Neural cell (in vitro differentiated cells): ENCODE results near the gene PRR16. TPM values are rescaled to one million over a fixed set of nuclear protein-coding genes. Genes with fewer than 3 reads are reported as not detected.

Experiments used
- H2AFZ ChIP-seq: fragments of 200-600, 300-800 bp; sonication (generic), shearing (Covaris generic); 2 replicates; pipeline ENCODE4 v1.6.0; 2014; ENCODE audit warnings: low read depth, mild to moderate bottlenecking, antibody characterized with exemption, low read length, moderate library complexity
- H3F3A ChIP-seq: fragments of 200-600 bp; shearing (Covaris generic); 2 replicates; pipeline ENCODE4 v1.6.1; 2016; ENCODE audit warnings: mild to moderate bottlenecking, moderate library complexity, mixed read lengths, antibody characterized with exemption, low read length; ENCODE audit not compliant: insufficient read depth, poor library complexity, severe bottlenecking
- H3K27ac ChIP-seq: fragments of 200-600, 300-800 bp; sonication (generic), shearing (Covaris generic); 2 replicates; pipeline ENCODE4 v1.5.1; 2014; ENCODE audit warnings: mild to moderate bottlenecking, low read length, moderate library complexity
- H3K27me3 ChIP-seq: fragments of 300-800, 200-600 bp; sonication (generic), shearing (Covaris generic); 2 replicates; pipeline ENCODE4 v1.6.0; 2014; ENCODE audit warnings: mild to moderate bottlenecking, low read depth, low read length, moderate library complexity; ENCODE audit not compliant: insufficient read depth
- H3K36me3 ChIP-seq: fragments of 300-800, 200-600 bp; sonication (generic), shearing (Covaris generic); 2 replicates; pipeline ENCODE4 v1.5.1; 2014; ENCODE audit warnings: mild to moderate bottlenecking, antibody characterized with exemption, low read length, moderate library complexity; ENCODE audit not compliant: insufficient read depth
- H3K4me2 ChIP-seq: fragments of 300-800, 200-600 bp; sonication (generic), shearing (Covaris generic); 2 replicates; pipeline ENCODE4 v1.6.0; 2014; ENCODE audit warnings: mild to moderate bottlenecking, low read length
- H3K4me3 ChIP-seq: fragments of 300-800, 200-600 bp; sonication (generic), shearing (Covaris generic); 2 replicates; pipeline ENCODE4 v1.5.1; 2014; ENCODE audit warnings: mild to moderate bottlenecking, low read length, moderate library complexity
- H3K79me2 ChIP-seq: fragments of 200-600 bp; shearing (Covaris generic); replicated peaks from 2 replicates; pipeline ENCODE4 v1.6.0; 2014; ENCODE audit warnings: mild to moderate bottlenecking, low read length, moderate library complexity; ENCODE audit not compliant: insufficient read depth
- H3K9ac ChIP-seq: fragments of 300-800, 200-600 bp; sonication (generic), shearing (Covaris generic); 2 replicates; pipeline ENCODE4 v1.6.1; 2016; ENCODE audit warnings: mild to moderate bottlenecking, low read length, mixed read lengths
- H3K9me2 ChIP-seq: fragments of 200-600 bp; shearing (Covaris generic); 2 replicates; pipeline ENCODE4 v1.6.1; 2016; ENCODE audit warnings: mild to moderate bottlenecking, low read length, mixed read lengths; ENCODE audit not compliant: insufficient read depth
- H3K9me3 ChIP-seq: fragments of 200-600, 300-800 bp; sonication (generic), shearing (Covaris generic); 2 replicates; pipeline ENCODE4 v1.6.1; 2016; ENCODE audit warnings: mild to moderate bottlenecking, mixed run types, low read length, moderate library complexity, mixed read lengths
- H4K20me1 ChIP-seq: fragments of 200-600 bp; shearing (Covaris generic); 2 replicates; pipeline ENCODE4 v1.6.1; 2016; ENCODE audit warnings: mild to moderate bottlenecking, mixed run types; ENCODE audit not compliant: insufficient read depth
- EP300 ChIP-seq: fragments of 450-650 bp; conservative IDR thresholded peaks from 2 replicates; pipeline ENCODE4 v1.6.1; 2014; ENCODE audit warnings: antibody characterized with exemption, mild to moderate bottlenecking, moderate library complexity; ENCODE audit not compliant: poor library complexity, severe bottlenecking
- EZH2 ChIP-seq: fragments of 200-600, 300-800 bp; shearing (Covaris generic), sonication (generic); IDR thresholded peaks from 2 replicates; pipeline ENCODE4 v1.6.1; 2014; ENCODE audit warnings: antibody characterized with exemption, low read length, borderline replicate concordance, mild to moderate bottlenecking; ENCODE audit not compliant: insufficient read depth, poor library complexity, severe bottlenecking
- MXI1 ChIP-seq: fragments of 450-650 bp; conservative IDR thresholded peaks from 2 replicates; pipeline ENCODE4 v1.6.1; 2014; ENCODE audit warnings: antibody characterized with exemption, mild to moderate bottlenecking; ENCODE audit not compliant: poor library complexity, severe bottlenecking
- POLR2AphosphoS5 ChIP-seq: IDR thresholded peaks from 2 replicates; pipeline ENCODE4 v1.6.1; 2012
- RAD21 ChIP-seq: fragments of 450-650 bp; conservative IDR thresholded peaks from 2 replicates; pipeline ENCODE4 v1.6.1; 2014; ENCODE audit warnings: antibody characterized with exemption, mild to moderate bottlenecking, moderate library complexity
- SMC3 ChIP-seq: fragments of 450-650 bp; conservative IDR thresholded peaks from 2 replicates; pipeline ENCODE4 v1.6.1; 2014; ENCODE audit warnings: antibody characterized with exemption, mild to moderate bottlenecking, moderate library complexity; ENCODE audit not compliant: poor library complexity
- TAF1 ChIP-seq: IDR thresholded peaks from 2 replicates; pipeline ENCODE4 v1.6.1; 2012; ENCODE audit warnings: low read depth
- polyA plus RNA-seq: library from polyadenylated mRNA; depleted of rRNA; stranded (reverse); fragments of >200 nt; gene quantifications from 2 replicates; pipeline ENCODE4 v1.2.3, GENCODE V29; 2014
- TF ChIP-seq, protein P1 (sequence below): fragments of 450-650 bp; IDR thresholded peaks from 2 replicates; pipeline ENCODE4 v1.5.1; 2014; ENCODE audit warnings: antibody characterized with exemption, mild to moderate bottlenecking, moderate library complexity; ENCODE audit not compliant: poor library complexity, severe bottlenecking
- TF ChIP-seq, protein P2 (sequence below): IDR thresholded peaks from 2 replicates; pipeline ENCODE4 v1.6.1; 2012; ENCODE audit warnings: borderline replicate concordance

The PRR16 gene
- polyA plus RNA-seq, 1 donor from 2014 or later: 1.7 TPM

DNA sequence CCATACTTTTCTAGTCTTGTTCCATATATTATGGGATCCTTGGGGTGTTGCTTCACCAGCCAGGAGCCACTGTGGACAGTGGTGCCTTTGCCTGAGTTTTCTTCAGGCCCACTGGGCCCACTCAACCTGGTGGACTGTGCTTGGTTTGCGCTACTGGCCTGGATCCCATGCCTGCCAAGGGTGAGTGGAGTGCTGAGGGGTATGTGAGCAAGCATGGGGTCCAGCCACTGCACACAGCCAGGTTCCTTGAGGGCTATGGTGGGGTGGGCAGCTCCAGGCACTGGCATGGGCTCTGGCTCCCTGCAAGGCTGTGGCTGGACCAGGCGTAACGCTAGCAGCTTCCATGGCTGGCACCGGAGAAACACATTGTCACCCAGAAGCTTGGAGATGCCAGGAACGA is 13.2 kb upstream of the PRR16 start:
- no peak overlapping the region for H3K4me3 ChIP-seq
- H3K9me3 ChIP-seq: no peaks in the 10 kb centered on the region
- no peaks in the 10 kb centered on the region for H3K36me3 ChIP-seq
- H3K27me3 ChIP-seq: no peaks in the 10 kb centered on the region
- no peak overlapping the region for H3K27ac ChIP-seq
- no peak overlapping the region for H3K4me2 ChIP-seq
- no peak overlapping the region for H3K9ac ChIP-seq
- no peaks in the 10 kb centered on the region for H4K20me1 ChIP-seq
- TF ChIP-seq RAD21: no peak
- no peak for TF ChIP-seq MXI1
- TF ChIP-seq EP300: no peak
- TF ChIP-seq, protein P1, sequence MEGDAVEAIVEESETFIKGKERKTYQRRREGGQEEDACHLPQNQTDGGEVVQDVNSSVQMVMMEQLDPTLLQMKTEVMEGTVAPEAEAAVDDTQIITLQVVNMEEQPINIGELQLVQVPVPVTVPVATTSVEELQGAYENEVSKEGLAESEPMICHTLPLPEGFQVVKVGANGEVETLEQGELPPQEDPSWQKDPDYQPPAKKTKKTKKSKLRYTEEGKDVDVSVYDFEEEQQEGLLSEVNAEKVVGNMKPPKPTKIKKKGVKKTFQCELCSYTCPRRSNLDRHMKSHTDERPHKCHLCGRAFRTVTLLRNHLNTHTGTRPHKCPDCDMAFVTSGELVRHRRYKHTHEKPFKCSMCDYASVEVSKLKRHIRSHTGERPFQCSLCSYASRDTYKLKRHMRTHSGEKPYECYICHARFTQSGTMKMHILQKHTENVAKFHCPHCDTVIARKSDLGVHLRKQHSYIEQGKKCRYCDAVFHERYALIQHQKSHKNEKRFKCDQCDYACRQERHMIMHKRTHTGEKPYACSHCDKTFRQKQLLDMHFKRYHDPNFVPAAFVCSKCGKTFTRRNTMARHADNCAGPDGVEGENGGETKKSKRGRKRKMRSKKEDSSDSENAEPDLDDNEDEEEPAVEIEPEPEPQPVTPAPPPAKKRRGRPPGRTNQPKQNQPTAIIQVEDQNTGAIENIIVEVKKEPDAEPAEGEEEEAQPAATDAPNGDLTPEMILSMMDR: no peak
- TF ChIP-seq, protein P2, sequence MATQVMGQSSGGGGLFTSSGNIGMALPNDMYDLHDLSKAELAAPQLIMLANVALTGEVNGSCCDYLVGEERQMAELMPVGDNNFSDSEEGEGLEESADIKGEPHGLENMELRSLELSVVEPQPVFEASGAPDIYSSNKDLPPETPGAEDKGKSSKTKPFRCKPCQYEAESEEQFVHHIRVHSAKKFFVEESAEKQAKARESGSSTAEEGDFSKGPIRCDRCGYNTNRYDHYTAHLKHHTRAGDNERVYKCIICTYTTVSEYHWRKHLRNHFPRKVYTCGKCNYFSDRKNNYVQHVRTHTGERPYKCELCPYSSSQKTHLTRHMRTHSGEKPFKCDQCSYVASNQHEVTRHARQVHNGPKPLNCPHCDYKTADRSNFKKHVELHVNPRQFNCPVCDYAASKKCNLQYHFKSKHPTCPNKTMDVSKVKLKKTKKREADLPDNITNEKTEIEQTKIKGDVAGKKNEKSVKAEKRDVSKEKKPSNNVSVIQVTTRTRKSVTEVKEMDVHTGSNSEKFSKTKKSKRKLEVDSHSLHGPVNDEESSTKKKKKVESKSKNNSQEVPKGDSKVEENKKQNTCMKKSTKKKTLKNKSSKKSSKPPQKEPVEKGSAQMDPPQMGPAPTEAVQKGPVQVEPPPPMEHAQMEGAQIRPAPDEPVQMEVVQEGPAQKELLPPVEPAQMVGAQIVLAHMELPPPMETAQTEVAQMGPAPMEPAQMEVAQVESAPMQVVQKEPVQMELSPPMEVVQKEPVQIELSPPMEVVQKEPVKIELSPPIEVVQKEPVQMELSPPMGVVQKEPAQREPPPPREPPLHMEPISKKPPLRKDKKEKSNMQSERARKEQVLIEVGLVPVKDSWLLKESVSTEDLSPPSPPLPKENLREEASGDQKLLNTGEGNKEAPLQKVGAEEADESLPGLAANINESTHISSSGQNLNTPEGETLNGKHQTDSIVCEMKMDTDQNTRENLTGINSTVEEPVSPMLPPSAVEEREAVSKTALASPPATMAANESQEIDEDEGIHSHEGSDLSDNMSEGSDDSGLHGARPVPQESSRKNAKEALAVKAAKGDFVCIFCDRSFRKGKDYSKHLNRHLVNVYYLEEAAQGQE: no peak
- no peak for TF ChIP-seq POLR2AphosphoS5
- TF ChIP-seq SMC3: no peak
- TF ChIP-seq TAF1: no peak
- no peak for TF ChIP-seq EZH2
- H2AFZ ChIP-seq: no peak overlapping the region
- no peaks in the 10 kb centered on the region for H3F3A ChIP-seq
- H3K79me2 ChIP-seq: no peaks in the 10 kb centered on the region
- no peaks in the 10 kb centered on the region for H3K9me2 ChIP-seq

DNA sequence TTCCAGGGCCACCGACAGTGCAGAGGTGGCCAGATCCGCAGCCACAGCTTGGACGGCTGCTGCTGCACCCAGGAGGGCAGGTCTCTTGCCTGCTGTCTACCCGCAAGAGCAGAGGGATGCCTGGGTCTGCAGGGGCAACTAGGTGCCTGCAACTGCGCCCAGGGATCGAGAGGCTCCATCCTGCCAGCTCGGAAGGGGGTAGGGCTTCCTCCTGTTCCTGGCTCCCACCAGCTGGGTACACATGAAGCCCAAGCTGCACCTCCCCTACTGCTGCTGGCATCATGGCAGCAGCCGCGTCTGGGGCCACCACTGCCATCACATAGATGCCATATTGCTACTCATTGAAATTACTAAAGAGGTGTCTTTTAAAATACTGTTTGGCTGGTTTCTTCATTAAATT is 12.7 kb upstream of the PRR16 start:
- H3K79me2 ChIP-seq: no peaks in the 10 kb centered on the region
- no peak overlapping the region for H2AFZ ChIP-seq
- no peak overlapping the region for H3K4me2 ChIP-seq
- no peaks in the 10 kb centered on the region for H4K20me1 ChIP-seq
- H3K36me3 ChIP-seq: no peaks in the 10 kb centered on the region
- no peak overlapping the region for H3K4me3 ChIP-seq
- H3K9ac ChIP-seq: no peak overlapping the region
- no peaks in the 10 kb centered on the region for H3F3A ChIP-seq
- no peaks in the 10 kb centered on the region for H3K27me3 ChIP-seq
- H3K27ac ChIP-seq: no peak overlapping the region
- TF ChIP-seq RAD21 (no peak), EZH2 (no peak), TAF1 (no peak), EP300 (no peak), MXI1 (no peak), POLR2AphosphoS5 (no peak), SMC3 (no peak)
- TF ChIP-seq, protein P1: no peak
- TF ChIP-seq, protein P2: no peak
- H3K9me3 ChIP-seq: no peaks in the 10 kb centered on the region
- no peaks in the 10 kb centered on the region for H3K9me2 ChIP-seq
